HG03103 (cell line): ENCODE data around the gene RAB17.

ENCODE experiments used
- ATAC-seq: cut with Tn5 transposase; IDR thresholded peaks from one replicate; pipeline ENCODE4 v1.9.1; 2021; ENCODE audit warnings: low read depth; ENCODE audit not compliant: unreplicated experiment

RAB17 gene

DNA sequence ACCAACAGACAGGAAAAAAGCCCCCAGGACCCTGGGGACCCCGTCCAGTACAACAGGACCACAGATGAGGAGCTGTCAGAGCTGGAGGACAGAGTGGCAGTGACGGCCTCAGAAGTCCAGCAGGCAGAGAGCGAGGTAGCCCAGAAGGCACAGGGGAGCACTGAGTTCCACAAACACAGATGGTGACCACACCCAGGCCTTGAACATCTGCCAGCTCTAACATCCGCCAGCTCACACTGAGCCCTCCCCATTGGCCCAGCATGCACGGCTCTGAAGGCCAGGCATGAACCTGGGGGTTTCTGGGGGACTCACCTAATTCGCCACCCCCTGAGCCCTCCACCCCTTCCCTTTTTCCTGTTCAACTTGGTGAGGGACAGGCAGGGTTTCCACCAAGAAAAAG lies 49.7 kb downstream of the RAB17 start:
- ATAC-seq = no peak

DNA sequence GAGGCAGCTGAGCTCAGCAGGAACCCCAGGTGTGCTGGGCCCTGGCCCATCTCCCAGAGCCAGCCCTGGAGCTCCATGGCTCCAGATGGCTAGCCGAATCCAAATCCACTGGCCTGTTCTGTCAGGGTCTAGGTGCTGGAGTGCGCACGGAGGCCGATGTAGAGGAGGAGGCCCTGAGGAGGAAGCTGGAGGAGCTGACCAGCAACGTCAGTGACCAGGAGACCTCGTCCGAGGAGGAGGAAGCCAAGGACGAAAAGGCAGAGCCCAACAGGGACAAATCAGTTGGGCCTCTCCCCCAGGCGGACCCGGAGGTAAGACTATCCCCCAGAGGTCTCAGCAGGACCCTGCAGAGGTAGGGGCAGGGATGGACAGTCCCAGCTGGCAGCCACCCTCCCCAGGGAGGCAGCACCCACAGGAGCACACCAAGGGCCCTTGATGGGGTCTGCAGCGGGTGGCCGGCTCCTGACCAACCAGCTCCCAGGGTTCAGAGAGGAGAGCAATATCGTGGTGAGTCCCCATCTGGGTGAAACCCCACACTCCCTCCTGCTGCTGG lies 50.2 kb downstream of the RAB17 start:
- no peak for ATAC-seq

DNA sequence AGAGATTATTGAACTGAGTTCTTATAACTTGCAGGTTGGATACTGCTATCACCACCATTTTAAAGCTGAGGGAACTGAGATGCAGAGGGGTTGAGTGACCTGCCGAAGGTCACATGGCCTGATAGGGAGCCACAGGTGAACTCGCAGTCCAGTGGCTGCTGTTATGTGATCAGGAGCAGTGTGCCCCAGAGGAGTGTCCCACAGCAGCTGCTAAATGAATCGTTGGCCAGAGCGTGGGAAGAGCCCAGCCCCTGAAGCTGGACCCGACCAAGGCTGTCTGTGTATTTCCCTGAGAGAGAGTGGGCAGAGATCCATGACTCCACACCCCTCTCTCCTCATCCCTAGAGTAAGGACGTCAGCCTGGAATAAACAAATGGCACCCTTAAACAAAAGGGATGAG lies 50.9 kb downstream of the RAB17 start:
- no peak for ATAC-seq

DNA sequence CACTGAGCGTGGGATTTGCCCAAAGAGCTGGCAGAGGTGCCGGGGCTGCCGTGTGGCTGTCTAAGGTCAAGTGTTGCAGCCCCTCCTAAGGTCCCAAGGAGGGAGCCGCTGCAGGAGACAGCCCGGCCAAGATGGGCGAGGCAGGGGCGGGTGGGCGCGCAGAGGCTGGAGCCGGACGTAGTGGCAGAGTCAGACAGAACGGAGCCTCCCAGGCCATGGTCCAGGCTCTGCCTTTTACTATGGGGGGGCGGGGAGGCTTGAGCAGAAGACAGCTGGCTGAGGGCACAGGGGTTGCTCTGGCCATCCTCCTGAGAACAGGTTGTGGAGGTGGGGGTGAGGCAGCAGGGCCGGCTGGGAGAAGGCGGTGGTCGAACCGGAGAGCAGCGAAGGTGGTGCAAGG lies 51.6 kb downstream of the RAB17 start:
- no peak for ATAC-seq

DNA sequence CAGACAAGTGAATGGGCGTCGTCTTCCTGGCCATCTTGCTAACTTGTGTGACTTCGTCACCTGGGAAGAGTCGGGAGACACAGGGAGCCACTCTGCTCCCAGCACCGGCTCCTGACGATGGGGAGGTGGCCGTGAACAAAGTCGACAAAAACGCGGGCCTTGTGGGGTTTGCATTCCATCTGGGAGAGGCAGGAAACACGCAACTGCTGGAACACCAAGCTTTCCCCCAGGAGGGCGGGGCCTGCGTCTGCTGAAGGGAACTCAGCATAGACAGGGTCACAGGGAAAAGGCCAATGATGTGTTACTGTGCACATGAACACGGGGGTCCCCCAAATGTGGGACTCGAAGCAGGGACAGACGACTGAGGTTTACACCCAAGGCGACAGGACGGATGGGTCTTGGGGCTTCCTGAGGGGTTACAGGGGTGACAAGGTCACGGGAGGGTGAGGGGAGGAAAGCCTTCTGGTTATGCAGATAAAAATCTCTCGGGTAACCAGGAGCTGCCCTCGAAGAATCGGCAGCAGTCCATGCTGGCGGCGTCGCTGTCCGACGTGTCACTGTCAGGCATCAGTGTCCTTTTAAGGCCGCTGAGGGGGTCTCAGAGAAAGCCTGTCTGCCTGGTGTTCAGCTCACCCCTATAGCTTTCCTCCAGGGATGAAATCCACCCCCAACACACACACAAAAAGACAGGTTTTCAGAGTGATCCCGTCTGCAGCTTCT lies 52.4 kb downstream of the RAB17 start:
- no peak for ATAC-seq

DNA sequence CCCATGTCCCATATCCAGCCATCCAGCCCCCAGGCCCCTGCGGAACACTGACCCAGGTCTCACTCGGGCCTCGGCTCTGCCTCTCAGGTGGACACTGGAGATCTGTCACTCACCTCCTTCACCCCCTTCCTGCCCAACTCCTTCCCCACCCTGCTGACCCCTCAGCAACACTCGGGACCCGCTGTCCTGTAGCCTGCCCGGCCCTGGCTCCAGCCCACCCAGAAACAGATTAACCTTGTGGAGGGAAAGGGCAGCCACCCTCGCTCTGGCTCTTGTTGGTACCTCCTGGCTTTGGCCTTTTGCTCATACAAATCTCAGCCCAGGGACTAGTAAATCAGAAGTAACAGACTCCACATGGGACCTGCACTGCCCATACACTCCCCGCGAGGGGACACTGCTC lies 53.9 kb downstream of the RAB17 start:
- ATAC-seq = no peak

DNA sequence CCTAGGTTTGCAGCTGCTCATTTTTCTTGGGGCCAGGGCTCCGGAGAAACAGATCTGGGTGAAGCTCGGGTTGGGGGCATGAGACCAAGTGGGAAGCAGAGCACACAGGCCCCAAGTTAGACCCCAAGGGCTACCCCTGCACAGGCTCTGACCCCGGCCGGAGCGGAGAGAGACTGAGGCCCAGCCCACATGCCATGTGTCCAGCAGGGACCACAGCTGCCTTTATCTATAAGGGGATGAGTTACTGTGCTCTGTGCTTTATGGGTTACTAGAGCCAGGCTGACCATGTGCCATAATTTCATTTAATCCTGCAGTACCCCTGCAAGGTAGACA lies 54.5 kb downstream of the RAB17 start:
- no peak for ATAC-seq

DNA sequence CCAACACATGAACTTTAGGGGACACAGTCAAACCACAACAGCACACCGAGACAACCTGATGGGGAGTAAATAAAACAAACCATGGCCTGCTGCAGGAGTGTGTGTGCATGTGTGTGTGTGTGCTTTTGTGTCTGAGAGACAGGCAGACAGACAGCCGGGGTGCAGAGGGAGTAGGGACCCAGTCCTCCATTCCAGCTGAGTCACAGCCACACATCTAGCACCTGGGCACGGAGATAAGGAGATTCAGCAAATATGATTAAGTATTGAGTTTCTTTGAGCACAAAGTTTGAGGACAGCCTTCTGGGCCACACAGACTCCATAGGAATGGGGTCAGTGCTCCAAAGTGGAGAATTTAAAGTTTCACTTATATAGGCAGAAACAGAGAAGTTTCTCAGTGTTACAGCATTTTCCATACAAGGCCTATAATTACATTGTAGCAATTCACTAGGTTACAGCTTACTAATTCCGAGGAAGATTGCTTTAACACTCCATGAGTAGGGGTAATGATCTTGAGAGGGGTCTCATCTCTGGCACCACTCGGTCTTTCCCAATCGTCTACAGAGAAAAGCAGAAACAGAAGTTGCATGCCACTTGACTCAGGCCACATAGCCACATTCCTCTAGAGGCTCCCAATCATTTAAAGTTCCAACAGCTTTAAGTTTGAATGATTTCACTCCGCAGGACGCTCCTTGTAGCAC lies 55.0 kb downstream of the RAB17 start:
- no peak for ATAC-seq

DNA sequence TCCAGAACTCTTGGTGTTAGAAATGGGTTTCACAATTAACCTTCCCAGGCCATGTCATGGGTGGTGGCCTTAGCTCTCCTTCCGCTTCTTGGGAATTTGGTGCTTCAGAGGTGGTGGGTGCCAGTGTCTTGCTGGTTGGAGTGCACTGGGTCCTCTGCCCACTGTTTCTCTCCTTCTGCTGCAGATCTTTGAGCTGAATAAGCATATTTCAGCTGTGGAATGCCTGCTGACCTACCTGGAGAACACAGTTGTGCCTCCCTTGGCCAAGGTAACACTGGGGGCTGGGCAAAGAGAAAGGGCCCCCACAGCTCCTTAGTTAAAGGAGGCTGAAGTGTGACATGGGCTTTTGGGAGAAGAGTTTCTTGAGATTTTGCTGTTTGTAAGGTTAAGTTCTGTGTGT lies 56.2 kb downstream of the RAB17 start:
- ATAC-seq = no peak

DNA sequence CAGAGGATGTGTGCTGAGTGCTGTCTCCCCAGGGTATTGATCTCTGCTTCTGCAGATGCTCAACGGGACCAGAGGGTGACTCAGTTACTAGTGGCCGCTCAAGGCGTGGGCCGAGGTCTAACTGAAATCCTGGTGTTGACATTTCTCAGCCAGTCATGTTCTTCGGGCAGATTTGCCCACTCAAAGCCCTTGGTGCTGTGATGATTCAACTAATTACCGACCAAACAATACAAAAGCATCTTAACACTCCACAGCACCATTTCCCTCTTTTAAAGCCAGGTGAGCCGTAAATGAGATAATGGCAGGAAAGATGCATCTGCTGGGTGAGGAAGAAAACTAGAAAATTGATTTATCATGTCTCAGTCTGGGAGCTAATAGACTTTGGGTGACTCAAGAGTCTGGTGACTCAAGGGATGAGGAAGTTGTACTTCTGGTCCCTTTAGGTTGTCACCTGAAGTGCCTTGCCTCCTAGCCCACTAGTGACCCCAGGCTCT lies 56.8 kb downstream of the RAB17 start:
- ATAC-seq = no peak

DNA sequence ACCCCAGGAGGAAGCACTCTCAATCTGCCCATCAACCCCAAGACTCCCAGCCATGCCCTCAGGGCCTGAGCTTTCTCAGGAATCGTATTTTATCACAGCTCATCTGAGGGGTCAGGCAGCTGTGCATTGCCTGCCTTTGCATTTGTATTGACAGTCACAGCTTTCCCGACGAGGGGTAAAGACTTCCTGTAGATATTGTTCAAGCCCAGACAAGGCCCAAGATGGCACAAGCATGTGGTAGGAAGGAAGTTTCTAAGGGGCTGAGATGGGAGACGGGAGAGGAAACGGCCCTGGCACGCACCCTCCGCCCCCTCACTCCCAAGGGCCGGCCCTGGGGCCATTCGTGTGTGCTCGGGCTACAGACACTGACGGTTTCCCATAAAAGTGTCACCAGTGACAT lies 58.4 kb downstream of the RAB17 start:
- ATAC-seq = no peak

DNA sequence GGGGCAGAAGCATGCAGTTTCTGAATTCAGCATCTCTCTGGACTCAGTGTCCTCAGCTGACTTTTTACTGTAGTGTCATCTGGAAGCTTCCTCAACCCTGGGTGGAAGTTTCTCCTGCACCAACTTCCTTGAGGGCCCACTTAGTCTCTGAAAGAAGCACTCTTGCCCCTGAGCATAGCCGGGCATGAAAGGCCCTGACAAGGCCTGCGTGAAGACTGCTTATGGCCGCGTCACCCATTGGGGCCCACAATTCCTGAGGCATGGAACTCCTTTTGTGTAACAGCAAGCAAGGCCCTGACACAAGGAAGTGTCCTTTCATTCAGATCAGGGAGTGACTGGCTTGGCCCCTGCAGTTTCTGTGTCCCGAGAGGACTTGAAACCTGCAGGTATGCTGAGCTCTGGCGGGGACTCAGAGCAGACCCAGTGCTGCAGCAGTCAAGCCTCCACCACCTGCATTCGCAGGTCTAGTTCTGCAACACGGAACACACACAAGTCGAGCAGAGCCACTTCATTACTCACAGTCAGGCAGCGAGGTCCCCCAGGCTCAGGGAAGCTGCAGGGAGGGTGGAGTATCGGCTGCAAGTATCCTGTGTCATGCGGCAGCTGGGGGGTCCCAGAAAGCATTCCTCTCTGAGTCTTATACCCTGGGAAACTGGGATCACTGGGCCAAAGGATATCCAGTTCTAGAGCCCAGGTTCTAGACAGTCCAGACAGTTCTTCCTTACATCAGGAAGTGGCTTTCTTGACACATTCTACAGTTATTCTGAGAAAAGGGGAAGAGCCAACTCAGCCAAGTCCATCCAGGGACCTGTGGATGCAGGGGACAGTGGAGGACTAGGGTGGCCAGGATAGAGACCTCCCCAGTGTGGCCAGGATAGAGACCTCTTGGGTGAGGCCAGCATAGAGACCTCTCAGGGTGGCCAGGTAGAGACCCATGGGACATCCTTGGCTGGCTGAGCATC lies 59.8 kb downstream of the RAB17 start:
- ATAC-seq = no peak

DNA sequence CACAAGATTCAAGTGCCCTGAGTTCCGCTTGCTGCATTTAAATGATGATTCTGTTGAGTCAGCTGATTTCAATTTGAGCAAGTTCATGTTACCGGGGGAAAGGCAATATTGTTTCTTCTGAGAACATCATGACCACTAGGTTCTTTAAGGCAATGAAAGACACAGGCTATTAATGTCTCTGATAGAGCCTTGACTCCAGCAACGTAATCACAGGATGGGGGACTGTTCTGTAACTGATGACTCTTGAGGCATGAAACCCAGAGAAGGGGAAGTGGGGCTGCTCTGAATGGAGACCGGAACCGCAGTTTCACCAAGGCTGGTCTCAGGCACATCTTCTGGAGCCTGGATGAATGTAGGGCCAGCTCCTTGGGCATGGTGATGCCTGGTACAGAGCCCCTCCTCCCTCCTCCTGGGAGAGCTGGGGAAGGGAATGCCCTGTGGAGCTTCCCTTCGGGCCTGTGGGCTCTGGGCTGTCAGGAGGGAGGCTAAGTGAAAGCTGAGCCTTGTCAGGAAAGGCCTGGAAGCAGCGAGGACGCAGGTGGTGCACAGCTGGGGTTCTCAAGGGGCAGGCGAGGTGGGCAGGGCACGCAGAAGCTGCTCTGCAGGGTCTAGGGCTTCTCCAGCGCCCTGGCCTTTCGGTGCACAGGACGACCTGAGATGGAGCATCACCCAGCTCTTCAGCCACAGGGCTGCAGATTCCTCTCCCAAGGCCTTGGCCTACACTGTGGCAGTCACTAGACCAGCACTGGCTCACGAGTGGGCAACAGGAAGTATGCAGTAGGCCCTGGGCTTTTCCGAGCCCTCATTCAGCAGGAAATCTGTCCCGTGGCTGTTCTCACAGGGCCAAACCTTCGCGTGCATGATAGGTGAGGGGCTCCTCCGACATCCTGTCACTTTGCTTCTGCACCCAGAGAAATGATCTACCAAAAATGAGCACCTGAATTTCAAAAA lies 60.8 kb downstream of the RAB17 start:
- ATAC-seq = peak; percentile 92

DNA sequence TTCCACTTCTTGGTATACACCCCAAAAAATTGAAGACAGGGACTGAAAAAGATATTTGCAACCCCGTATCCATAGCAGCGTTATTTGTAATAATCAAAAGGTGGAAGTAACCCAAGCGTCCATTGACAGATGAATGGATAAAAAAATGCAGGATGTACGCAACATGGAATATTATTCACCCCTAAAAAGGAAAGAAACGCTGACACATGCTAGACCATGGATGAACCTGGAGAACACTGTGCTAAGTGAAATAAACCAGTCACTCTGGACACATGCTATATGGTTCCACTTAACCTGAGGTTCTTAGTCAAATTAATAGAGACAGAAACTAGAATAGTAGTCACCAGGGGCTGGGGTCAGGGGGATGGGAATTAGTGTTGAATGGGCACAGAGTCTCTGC lies 62.8 kb downstream of the RAB17 start:
- ATAC-seq = no peak

DNA sequence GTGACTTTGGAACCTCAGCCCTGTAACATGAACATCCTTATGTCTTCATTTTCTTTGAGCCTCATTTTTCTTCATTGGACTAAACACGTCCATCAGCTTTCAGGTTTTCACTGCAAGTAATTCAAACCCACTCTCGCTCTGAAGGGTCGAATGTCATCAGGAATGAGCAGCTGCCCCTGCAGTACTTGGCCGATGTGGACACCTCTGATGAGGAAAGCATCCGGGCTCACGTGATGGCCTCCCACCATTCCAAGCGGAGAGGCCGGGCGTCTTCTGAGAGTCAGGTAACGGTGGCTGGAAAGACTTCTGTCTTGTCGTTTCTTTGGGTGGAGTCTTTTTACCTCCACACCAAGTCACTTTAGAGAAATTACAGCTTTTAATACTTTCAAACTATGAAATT lies 63.3 kb downstream of the RAB17 start:
- ATAC-seq = no peak

DNA sequence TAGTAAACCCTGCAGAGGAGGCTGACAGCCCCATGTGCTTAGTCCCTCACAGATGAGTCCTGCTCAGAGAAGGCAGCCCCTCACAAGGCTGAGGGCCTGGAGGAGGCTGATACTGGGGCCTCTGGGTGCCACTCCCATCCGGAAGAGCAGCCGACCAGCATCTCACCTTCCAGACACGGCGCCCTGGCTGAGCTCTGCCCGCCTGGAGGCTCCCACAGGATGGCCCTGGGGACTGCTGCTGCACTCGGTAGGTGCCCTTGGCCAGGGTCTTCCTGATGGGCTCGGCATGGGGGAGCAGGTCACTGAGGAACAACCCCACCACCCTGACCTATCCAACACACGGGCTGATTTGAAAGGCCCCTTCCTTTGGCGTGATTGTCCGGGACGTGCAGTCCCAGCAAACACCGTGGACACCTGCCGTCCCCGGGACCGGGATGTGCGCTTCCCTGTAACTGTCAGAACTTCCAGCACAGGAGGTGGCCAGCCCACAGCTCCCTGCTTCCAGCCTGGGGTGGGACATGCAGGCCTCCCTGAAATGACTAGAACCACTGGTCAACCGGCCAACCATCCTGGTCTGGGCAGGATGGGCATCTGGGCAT lies 64.9 kb downstream of the RAB17 start:
- no peak for ATAC-seq

DNA sequence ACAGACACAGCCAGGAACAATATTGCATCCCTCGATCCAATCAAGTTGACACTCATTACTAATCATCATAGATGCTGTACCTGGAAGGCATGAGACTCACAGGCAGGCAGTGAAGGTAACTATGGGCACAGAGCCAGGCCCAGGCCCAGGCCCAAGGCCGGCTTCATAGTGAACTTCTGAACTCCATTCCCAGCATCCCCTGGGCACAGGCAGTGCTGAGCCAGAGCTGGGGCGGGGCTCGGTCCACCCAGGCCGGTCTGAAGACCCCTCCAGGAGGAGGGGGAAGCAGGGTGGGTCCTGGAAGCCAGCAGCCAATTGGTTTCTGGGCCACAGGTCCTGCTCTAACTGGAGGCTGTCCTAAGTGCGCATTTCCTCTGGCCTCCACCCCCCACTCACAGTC lies 65.9 kb downstream of the RAB17 start:
- ATAC-seq = no peak
